Stimulated activated naive CD8-positive, alpha-beta T cell treated with anti-CD3 and anti-CD28 coated beads, Interleukin-15, Interleukin-2, amounts not matched to agents 100 ng/mL and 50 ng/mL, for 24 hours (primary cell): ENCODE results near the gene FTSJ3.
"Not testable (repeated sequence)": the region's sequence is repeated elsewhere in the genome, so short reads cannot be mapped to it uniquely, and the experiment has no call there.

ENCODE experiments used
- H3K27ac Mint-ChIP-seq: one replicate; pipeline ENCODE4 v1.8.0; 2021; ENCODE audit warnings: mild to moderate bottlenecking, mixed read lengths
- H3K27me3 Mint-ChIP-seq: one replicate; pipeline ENCODE4 v1.8.0; 2021; ENCODE audit warnings: mixed read lengths
- H3K36me3 Mint-ChIP-seq: one replicate; pipeline ENCODE4 v1.8.0; 2021; ENCODE audit warnings: low read depth, mixed read lengths
- H3K4me1 Mint-ChIP-seq: one replicate; pipeline ENCODE4 v1.8.0; 2021; ENCODE audit warnings: low read depth, mixed read lengths
- H3K4me3 Mint-ChIP-seq: one replicate; pipeline ENCODE4 v1.8.0; 2021; ENCODE audit warnings: mild to moderate bottlenecking, mixed read lengths
- H3K9me3 Mint-ChIP-seq: one replicate; pipeline ENCODE4 v1.8.0; 2021; ENCODE audit warnings: mixed read lengths

FTSJ3 gene

GRCh38 chr17:63848834-63849689 is 21.6 kb upstream of the FTSJ3 start:
- Mint-ChIP-seq H3K4me1 (peaks cover 20% of the 10 kb centered on the region), H3K27me3 (no peaks in the 10 kb centered on the region), H3K36me3 (no peaks in the 10 kb centered on the region), H3K27ac (peak overlapping the region; percentile 96), H3K9me3 (peaks cover 7% of the 10 kb centered on the region), H3K4me3 (peak overlapping the region; percentile 80)

DNA sequence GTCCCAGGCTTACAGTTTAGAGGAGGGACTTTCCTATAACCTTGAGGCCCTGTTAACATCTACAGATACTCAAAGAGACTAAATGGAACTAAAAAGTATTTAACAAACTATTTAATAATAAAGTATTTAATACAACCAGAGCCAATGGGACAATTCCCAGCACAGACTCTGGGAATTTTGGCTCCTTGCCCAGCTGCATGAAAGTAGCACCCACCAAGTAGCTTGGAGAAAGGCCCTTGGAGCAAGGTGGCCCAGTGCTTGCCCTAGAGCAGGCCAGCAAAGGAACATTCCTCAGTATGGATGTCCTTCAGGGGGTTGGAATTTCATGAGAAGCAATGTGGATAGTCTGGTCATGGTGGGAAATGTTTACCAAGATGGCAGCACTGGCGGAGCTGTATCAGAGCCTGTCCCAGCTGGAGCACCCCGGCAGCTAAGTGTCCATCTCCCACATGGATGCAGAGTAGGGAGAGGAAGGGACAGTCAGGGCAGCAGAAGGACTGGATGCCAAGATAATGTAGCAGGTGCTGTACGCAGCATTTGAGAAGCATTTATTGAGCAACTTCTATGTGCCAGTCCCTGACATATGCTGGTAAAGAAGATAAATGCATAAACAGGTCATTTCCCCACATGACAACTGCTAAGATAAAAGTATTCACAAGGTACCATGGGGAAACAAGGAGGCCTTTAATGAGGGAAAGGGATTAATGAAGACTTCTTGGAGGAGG is 20.2 kb upstream of the FTSJ3 start:
- H3K27ac Mint-ChIP-seq: peak overlapping the region; percentile 96
- no peaks in the 10 kb centered on the region for H3K36me3 Mint-ChIP-seq
- peaks cover 7% of the 10 kb centered on the region for H3K9me3 Mint-ChIP-seq
- no peaks in the 10 kb centered on the region for H3K27me3 Mint-ChIP-seq
- H3K4me1 Mint-ChIP-seq: peaks cover 26% of the 10 kb centered on the region
- H3K4me3 Mint-ChIP-seq: peak overlapping the region; percentile 55

GRCh38 chr17:63845509-63845908 is 18.0 kb upstream of the FTSJ3 start:
- Mint-ChIP-seq H3K4me3 (no peak overlapping the region), H3K36me3 (peaks cover 6% of the 10 kb centered on the region)

DNA sequence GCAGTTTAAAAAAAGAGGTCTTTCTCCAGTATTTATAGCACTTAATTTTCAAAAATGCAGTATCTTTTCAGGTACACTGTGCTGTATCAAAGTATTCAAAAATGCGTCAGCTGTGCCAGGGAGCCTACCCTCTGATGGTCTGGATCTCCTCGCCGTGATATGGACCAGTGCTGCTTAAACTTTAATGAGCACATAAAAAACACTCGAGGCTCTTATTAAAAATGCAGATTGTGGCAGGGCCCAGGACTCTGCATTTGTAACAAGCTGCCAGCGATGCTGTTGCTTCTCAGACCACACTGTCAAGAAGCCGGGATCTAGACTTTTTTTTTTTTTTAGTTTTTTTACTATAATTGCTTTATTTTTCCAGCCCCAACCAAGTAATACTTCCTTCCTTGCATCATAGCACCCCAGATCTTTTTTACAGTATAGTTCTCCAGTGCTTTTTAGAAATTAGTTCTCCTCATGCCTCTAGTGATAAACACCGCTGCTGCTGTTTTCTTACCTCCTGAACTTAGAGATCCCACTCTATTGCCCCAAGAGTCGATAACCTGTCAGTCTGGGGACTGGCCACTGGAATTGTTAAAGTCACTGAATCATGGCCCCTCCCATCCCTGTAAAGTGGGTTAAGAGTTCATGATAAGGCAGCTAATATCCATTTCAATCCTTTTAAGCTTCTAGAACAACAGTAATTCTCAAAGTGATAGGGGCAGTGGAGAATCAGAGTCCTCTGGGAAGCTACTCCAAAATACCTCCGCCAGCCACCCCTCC is 16.6 kb upstream of the FTSJ3 start:
- H3K36me3 Mint-ChIP-seq: peaks cover 8% of the 10 kb centered on the region
- H3K27ac Mint-ChIP-seq: peak overlapping the region; percentile 90
- peaks cover 46% of the 10 kb centered on the region for H3K4me1 Mint-ChIP-seq
- H3K9me3 Mint-ChIP-seq: peaks cover 7% of the 10 kb centered on the region
- H3K4me3 Mint-ChIP-seq: peak overlapping the region; percentile 95
- H3K27me3 Mint-ChIP-seq: no peaks in the 10 kb centered on the region

More at GRCh38 chr17:63845509-63845908, 18.0 kb upstream of the FTSJ3 start:
- peaks cover 38% of the 10 kb centered on the region for H3K4me1 Mint-ChIP-seq
- H3K9me3 Mint-ChIP-seq: peaks cover 7% of the 10 kb centered on the region
- no peak overlapping the region for H3K27ac Mint-ChIP-seq
- H3K27me3 Mint-ChIP-seq: no peaks in the 10 kb centered on the region

- peak overlapping the region; percentile 95 for H3K4me3 Mint-ChIP-seq
- H3K36me3 Mint-ChIP-seq, H3K9me3 Mint-ChIP-seq, H3K27me3 Mint-ChIP-seq: not testable (repeated sequence)
- H3K4me1 Mint-ChIP-seq: peaks cover 45% of the 10 kb centered on the region
- H3K27ac Mint-ChIP-seq: peak overlapping the region; percentile 90
These were observed 16.0 kb upstream of the FTSJ3 start for GRCh38 chr17:63843387-63843888.

DNA sequence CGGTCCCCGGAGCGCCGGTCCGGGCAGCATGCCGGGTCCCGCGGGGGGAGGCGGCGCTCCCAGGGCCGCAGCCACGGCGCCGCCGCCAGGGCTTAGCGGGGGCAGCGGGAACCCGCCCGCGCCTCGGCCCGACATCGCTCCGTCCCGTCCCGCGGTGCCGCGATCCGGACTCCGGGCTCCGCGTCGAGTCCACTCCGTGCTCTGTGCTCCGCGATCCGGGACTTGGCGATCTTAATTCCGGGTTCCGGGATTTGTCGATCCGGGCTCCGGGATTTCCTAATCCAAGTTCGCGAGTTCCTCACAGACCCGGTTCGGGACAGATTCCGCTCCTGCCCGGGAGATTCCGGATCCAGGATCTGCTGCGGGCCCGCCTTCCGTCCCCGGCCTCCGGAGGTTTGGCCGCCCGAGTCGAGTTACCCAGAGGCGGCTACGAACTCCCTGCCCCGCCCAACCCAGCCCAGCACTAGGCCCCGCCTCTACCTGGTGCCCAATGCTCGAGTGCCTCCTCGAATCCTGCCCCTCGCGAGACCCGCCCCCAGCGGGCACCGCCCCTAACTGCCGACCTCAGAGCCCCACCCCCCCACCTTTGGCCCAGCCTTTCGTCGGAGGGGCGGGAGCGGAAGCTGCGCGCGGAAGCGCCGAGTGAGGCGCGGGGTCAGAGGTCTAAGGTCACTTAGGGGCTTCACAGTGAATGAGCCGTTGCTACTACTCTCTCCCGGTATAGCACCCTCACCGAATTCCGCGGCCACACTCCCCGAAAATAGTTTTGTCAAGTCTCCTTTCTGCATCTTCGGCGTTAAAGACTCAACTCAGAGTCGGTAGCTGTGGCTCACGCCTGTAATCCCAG is 15.3 kb upstream of the FTSJ3 start, which contains the start of gene SMARCD2:
TSS of gene SMARCD2 (minus strand) at position 146 of the 847 bp plus-strand sequence. CDS start at position 135, 11 bp downstream.
- Mint-ChIP-seq H3K27me3 (no peaks in the 10 kb centered on the region), H3K36me3 (peaks cover 8% of the 10 kb centered on the region), H3K4me1 (peaks cover 39% of the 10 kb centered on the region), H3K9me3 (peaks cover 2% of the 10 kb centered on the region), H3K27ac (peak within 1 kb of the TSS; percentile 92), H3K4me3 (peak within 1 kb of the TSS; percentile 95)

DNA sequence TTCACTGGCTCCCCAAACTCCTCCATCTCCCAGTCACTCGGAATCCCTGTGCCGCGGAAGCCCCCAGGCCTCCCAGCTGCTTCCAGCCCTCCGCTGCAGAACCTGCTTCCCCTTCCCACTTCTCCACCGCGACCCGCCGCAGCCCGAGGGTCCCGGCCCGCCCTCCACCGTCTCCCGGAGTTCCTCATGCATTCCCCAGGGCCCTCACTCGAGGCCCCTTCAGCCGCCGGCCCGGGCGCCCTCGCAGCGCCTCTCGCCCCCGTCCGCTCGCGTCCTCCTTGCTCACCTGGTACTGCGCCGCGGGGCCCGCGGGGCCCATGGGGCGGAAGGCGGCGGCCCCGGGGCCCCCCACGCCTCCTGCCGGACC is 14.7 kb upstream of the FTSJ3 start:
- peak overlapping the region; percentile 95 for H3K4me3 Mint-ChIP-seq
- H3K4me1 Mint-ChIP-seq: peaks cover 36% of the 10 kb centered on the region
- H3K9me3 Mint-ChIP-seq: no peaks in the 10 kb centered on the region

GRCh38 chr17:63841350-63842172 is 14.1 kb upstream of the FTSJ3 start:
- no peaks in the 10 kb centered on the region for H3K27me3 Mint-ChIP-seq
- no peaks in the 10 kb centered on the region for H3K9me3 Mint-ChIP-seq
- peaks cover 15% of the 10 kb centered on the region for H3K36me3 Mint-ChIP-seq
- peaks cover 36% of the 10 kb centered on the region for H3K4me1 Mint-ChIP-seq
- peak overlapping the region; percentile 92 for H3K27ac Mint-ChIP-seq
- H3K4me3 Mint-ChIP-seq: peak overlapping the region; percentile 95

More for the DNA sequence above, 14.7 kb upstream of the FTSJ3 start:
- H3K36me3 Mint-ChIP-seq: peaks cover 10% of the 10 kb centered on the region
- no peaks in the 10 kb centered on the region for H3K27me3 Mint-ChIP-seq
- peak overlapping the region; percentile 92 for H3K27ac Mint-ChIP-seq

DNA sequence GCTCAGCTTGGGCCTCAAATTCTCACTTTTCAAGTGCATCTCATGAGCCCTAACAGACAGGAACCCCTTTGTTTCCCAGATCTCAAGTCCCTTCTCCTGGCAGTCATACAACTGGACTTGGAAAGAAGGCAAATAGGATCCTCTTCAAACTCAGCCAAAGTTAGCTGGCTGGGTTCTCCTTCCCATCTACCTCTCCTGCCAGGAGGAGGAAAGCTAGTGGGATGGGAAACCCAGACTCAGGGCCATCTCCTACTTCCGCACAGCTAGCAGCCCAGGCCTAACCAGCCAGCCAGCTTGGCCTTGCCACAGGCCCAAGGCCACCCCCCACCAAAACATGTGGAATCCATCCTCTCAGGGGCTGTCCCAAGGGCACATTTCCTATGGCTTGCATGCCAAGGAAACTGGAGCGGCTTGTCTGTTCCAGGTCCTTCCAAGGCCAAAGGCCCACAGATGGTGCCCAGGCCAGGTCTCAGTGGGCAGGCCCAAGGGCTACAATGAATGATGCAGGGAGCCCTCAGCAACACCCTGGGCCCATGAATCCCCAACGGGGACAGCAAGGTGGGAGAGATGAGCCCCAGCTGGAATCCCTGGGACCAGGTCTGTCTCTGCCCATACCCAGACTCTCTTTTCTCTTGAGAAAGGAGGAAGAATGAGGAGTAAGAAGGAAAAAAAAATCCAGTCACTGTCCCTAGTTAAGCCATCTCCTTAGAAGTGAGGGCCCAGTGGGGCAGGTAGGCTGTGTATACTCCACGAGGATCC is 13.3 kb upstream of the FTSJ3 start:
- Mint-ChIP-seq H3K27ac (peak overlapping the region; percentile 92), H3K4me3 (peak overlapping the region; percentile 95), H3K4me1 (peaks cover 40% of the 10 kb centered on the region), H3K27me3 (no peaks in the 10 kb centered on the region), H3K9me3 (no peaks in the 10 kb centered on the region), H3K36me3 (peaks cover 17% of the 10 kb centered on the region)

- Mint-ChIP-seq H3K36me3 (peaks cover 35% of the 10 kb centered on the region), H3K4me3 (peak overlapping the region; percentile 43), H3K27ac (peak overlapping the region; percentile 67), H3K9me3 (no peaks in the 10 kb centered on the region), H3K4me1 (peaks cover 45% of the 10 kb centered on the region), H3K27me3 (no peaks in the 10 kb centered on the region)
These were observed 11.2 kb upstream of the FTSJ3 start for GRCh38 chr17:63838631-63839171.

GRCh38 chr17:63837962-63838600 is 10.6 kb upstream of the FTSJ3 start:
- no peak overlapping the region for H3K4me3 Mint-ChIP-seq
- H3K27me3 Mint-ChIP-seq: no peaks in the 10 kb centered on the region
- H3K27ac Mint-ChIP-seq: no peak overlapping the region
- no peaks in the 10 kb centered on the region for H3K9me3 Mint-ChIP-seq
- H3K36me3 Mint-ChIP-seq: peaks cover 39% of the 10 kb centered on the region
- H3K4me1 Mint-ChIP-seq: peaks cover 44% of the 10 kb centered on the region

- no peak overlapping the region for H3K27ac Mint-ChIP-seq
- peaks cover 39% of the 10 kb centered on the region for H3K36me3 Mint-ChIP-seq
- H3K27me3 Mint-ChIP-seq: no peaks in the 10 kb centered on the region
- no peak overlapping the region for H3K4me3 Mint-ChIP-seq
- peaks cover 45% of the 10 kb centered on the region for H3K4me1 Mint-ChIP-seq
- no peaks in the 10 kb centered on the region for H3K9me3 Mint-ChIP-seq
These were observed 10.0 kb upstream of the FTSJ3 start for GRCh38 chr17:63837480-63837879.
